H1 (cell line): Measurements from ENCODE around the gene SLC41A2.

Experiments used
- EP300 ChIP-seq, 2 experiments: IDR thresholded peaks; 1 replicate in 1 of 2; 2 replicates in 1 of 2; pipeline ENCODE4 v1.6.1; 2011 to 2012; ENCODE audit warnings: low read depth in 2 of 2, low read length in 2 of 2, mild to moderate bottlenecking in 2 of 2, borderline replicate concordance in 1 of 2, inconsistent platforms in 1 of 2, moderate library complexity in 1 of 2
- HDAC6 ChIP-seq: IDR thresholded peaks from one replicate; pipeline ENCODE4 v1.7.1; 2012; ENCODE audit warnings: low read depth, mild to moderate bottlenecking, inconsistent platforms, low read length, moderate library complexity
- KDM5A ChIP-seq: fragments of 200-600 bp; IDR thresholded peaks from 2 replicates; pipeline ENCODE4 v1.7.1; 2012; ENCODE audit warnings: mild to moderate bottlenecking, low read length, inconsistent platforms, mixed read lengths
- NRF1 ChIP-seq: IDR thresholded peaks from 2 replicates; pipeline ENCODE4 v1.6.1; 2011; ENCODE audit warnings: mild to moderate bottlenecking, low read depth, low read length, improper control_type of control experiment
- POLR2A ChIP-seq, 2 experiments: IDR thresholded peaks; 1 replicate in 1 of 2; 2 replicates in 1 of 2; pipeline ENCODE4 v1.6.1; 2011; ENCODE audit warnings: low read depth in 2 of 2, low read length in 2 of 2, mild to moderate bottlenecking in 2 of 2; ENCODE audit errors: control extremely low read depth in 1 of 2
- RAD21 ChIP-seq, 2 experiments: IDR thresholded peaks in 1 of 2; conservative IDR thresholded peaks in 1 of 2; 2 replicates each; pipeline ENCODE4 v1.6.1; 2011; ENCODE audit warnings: low read depth in 2 of 2, low read length in 2 of 2, improper control_type of control experiment in 1 of 2, inconsistent platforms in 1 of 2, mild to moderate bottlenecking in 1 of 2, moderate library complexity in 1 of 2
- RFX5 ChIP-seq: IDR thresholded peaks from 2 replicates; pipeline ENCODE4 v1.6.1; 2011; ENCODE audit warnings: low read depth, low read length, improper control_type of control experiment, borderline replicate concordance
- RNF2 ChIP-seq: fragments of 200-900, 300-1000 bp; sonication (generic); IDR thresholded peaks from 2 replicates; pipeline ENCODE4 v1.7.1; 2016; ENCODE audit warnings: borderline replicate concordance, low read depth, mild to moderate bottlenecking, antibody characterized with exemption, low read length; ENCODE audit not compliant: poor library complexity, severe bottlenecking; ENCODE audit errors: missing control alignments
- SP2 ChIP-seq: IDR thresholded peaks from 2 replicates; pipeline ENCODE4 v1.6.1; 2012; ENCODE audit warnings: mild to moderate bottlenecking, low read length, inconsistent platforms
- SP4 ChIP-seq: IDR thresholded peaks from 2 replicates; pipeline ENCODE4 v1.6.1; 2012; ENCODE audit warnings: low read length, inconsistent platforms
- SRF ChIP-seq: IDR thresholded peaks from 2 replicates; pipeline ENCODE4 v1.6.1; 2011; ENCODE audit warnings: mild to moderate bottlenecking, low read depth, low read length, moderate library complexity
- TAF1 ChIP-seq: IDR thresholded peaks from 2 replicates; pipeline ENCODE4 v1.6.1; 2011; ENCODE audit warnings: mild to moderate bottlenecking, low read depth, low read length
- TF ChIP-seq, protein P1 (sequence below), 3 experiments: IDR thresholded peaks; 1 replicate in 2 of 3; 2 replicates in 1 of 3; pipeline versions ENCODE4 v1.5.1 to v1.6.1; 2011; ENCODE audit warnings: low read length in 3 of 3, mild to moderate bottlenecking in 3 of 3, inconsistent platforms in 2 of 3, low read depth in 1 of 3, moderate library complexity in 1 of 3; ENCODE audit not compliant: insufficient read depth in 1 of 3; ENCODE audit errors: control extremely low read depth in 1 of 3
- TF ChIP-seq, protein P2 (sequence below): IDR thresholded peaks from 2 replicates; pipeline ENCODE4 v1.6.1; 2012; ENCODE audit warnings: inconsistent platforms

DNA sequence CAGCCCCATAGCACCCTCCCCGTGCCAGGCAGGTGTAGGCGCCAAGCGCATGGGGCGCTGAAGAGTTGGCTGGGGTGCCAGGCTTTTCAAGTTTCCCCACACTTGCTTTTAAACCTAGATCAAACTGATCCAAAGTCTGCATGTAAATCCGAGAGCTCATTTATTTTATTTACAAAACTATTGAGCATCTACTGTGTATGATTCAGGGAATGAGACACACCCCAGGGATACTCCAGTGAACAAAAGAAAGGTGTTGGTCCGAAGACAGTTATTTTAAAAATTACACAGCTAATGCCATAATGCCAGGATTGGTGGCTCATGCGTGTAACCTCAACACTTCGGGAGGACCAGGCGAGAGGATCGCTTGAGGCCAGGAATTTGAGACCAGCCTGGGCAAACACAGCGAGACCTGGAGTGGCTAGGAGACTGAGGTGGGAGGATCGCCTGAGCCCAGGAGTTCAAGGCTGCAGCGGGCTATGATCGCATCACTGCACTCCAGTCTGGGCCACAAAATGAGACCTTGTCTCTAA, 780 bp upstream of the SLC41A2 start:
- TF ChIP-seq, protein P1, sequence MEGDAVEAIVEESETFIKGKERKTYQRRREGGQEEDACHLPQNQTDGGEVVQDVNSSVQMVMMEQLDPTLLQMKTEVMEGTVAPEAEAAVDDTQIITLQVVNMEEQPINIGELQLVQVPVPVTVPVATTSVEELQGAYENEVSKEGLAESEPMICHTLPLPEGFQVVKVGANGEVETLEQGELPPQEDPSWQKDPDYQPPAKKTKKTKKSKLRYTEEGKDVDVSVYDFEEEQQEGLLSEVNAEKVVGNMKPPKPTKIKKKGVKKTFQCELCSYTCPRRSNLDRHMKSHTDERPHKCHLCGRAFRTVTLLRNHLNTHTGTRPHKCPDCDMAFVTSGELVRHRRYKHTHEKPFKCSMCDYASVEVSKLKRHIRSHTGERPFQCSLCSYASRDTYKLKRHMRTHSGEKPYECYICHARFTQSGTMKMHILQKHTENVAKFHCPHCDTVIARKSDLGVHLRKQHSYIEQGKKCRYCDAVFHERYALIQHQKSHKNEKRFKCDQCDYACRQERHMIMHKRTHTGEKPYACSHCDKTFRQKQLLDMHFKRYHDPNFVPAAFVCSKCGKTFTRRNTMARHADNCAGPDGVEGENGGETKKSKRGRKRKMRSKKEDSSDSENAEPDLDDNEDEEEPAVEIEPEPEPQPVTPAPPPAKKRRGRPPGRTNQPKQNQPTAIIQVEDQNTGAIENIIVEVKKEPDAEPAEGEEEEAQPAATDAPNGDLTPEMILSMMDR (IDR thresholded peaks at IDR 0.05; ENCODE audit: control extremely low read depth in 1 of 3, insufficient read depth in 1 of 3, low read depth in 1 of 3, low read length in 3 of 3), result peak in 1 of 3 experiments; percentile 17; a peak in 1 of 4 replicates
- TF ChIP-seq RFX5 (no peak), SP4 (no peak), RNF2 (no peak), RAD21 (IDR thresholded peaks at IDR 0.05 in 1 of 2, conservative IDR thresholded peaks at IDR 0.05 in 1 of 2; ENCODE audit: low read depth in 2 of 2, low read length in 2 of 2) (no peak), HDAC6 (no peak), NRF1 (no peak), POLR2A (IDR thresholded peaks at IDR 0.05; ENCODE audit: control extremely low read depth in 1 of 2, low read depth in 2 of 2, low read length in 2 of 2) (no peak), TAF1 (no peak), SP2 (no peak), SRF (no peak), KDM5A (no peak), EP300 (IDR thresholded peaks at IDR 0.05; ENCODE audit: borderline replicate concordance in 1 of 2, low read depth in 2 of 2, low read length in 2 of 2) (no peak)
- TF ChIP-seq, protein P2, sequence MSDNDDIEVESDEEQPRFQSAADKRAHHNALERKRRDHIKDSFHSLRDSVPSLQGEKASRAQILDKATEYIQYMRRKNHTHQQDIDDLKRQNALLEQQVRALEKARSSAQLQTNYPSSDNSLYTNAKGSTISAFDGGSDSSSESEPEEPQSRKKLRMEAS, result no peak
